Glutamatergic neuron (in vitro differentiated cells): ENCODE data around the gene MND1. TPM values are rescaled to one million over a fixed set of nuclear protein-coding genes. Genes with fewer than 3 reads are reported as not detected.
A peak's percentile ranks its signal among the peaks of the same experiment; 100 is the strongest.

ENCODE experiments used
- DNase-seq: peaks from one replicate; pipeline ENCODE4 v3.0.0; 2022
- H3K27ac Mint-ChIP-seq: one replicate; pipeline ENCODE4 v1.8.0; 2020; ENCODE audit warnings: mild to moderate bottlenecking, mixed read lengths, inconsistent platforms; ENCODE audit not compliant: unreplicated experiment
- H3K27me3 Mint-ChIP-seq: one replicate; pipeline ENCODE4 v1.8.0; 2020; ENCODE audit warnings: mild to moderate bottlenecking, moderate library complexity, mixed read lengths, inconsistent platforms; ENCODE audit not compliant: unreplicated experiment
- H3K36me3 Mint-ChIP-seq: one replicate; pipeline ENCODE4 v1.8.0; 2020; ENCODE audit warnings: mild to moderate bottlenecking, mixed read lengths, inconsistent platforms; ENCODE audit not compliant: unreplicated experiment
- H3K4me1 Mint-ChIP-seq: one replicate; pipeline ENCODE4 v1.8.0; 2020; ENCODE audit warnings: mild to moderate bottlenecking, low read depth, mixed read lengths, inconsistent platforms; ENCODE audit not compliant: unreplicated experiment
- H3K4me3 Mint-ChIP-seq: one replicate; pipeline ENCODE4 v1.8.0; 2020; ENCODE audit warnings: mild to moderate bottlenecking, mixed read lengths, inconsistent platforms; ENCODE audit not compliant: unreplicated experiment
- H3K9me3 Mint-ChIP-seq: one replicate; pipeline ENCODE4 v1.8.0; 2020; ENCODE audit warnings: mild to moderate bottlenecking, moderate library complexity, mixed read lengths, inconsistent platforms; ENCODE audit not compliant: unreplicated experiment
- CTCF ChIP-seq: fragments of 200-600 bp; sonication (generic); IDR thresholded peaks from one replicate; pipeline ENCODE4 v1.5.0; 2021; ENCODE audit not compliant: partially characterized antibody, unreplicated experiment
- total RNA-seq: library from RNA; stranded (reverse); fragmentation: NEBNext Ultra II Directional; extraction: Animal tissue kit (Norgen Biotek cat#: 25700); gene quantifications from one replicate; pipeline ENCODE4 v1.2.1, GENCODE V29; 2021; ENCODE audit not compliant: unreplicated experiment

The MND1 gene
- total RNA-seq, 1 donor from 2014 or later, result 2.0 TPM

- H3K9me3 Mint-ChIP-seq, result no peaks in the 10 kb centered on the region
- H3K27ac Mint-ChIP-seq, result no peak overlapping the region
- DNase-seq, result peak; percentile 25
- peaks cover 5% of the 10 kb centered on the region for H3K4me1 Mint-ChIP-seq
- H3K36me3 Mint-ChIP-seq, result no peaks in the 10 kb centered on the region
- peak overlapping the region; percentile 91 for H3K4me3 Mint-ChIP-seq
- TF ChIP-seq CTCF, result no peak
- H3K27me3 Mint-ChIP-seq, result no peaks in the 10 kb centered on the region
Observed at GRCh38 chr4:153345012-153345981, 809 bp downstream of the MND1 start.

- Mint-ChIP-seq H3K9me3 (no peaks in the 10 kb centered on the region), H3K36me3 (no peaks in the 10 kb centered on the region), H3K4me1 (peaks cover 5% of the 10 kb centered on the region), H3K4me3 (peak overlapping the region; percentile 91), H3K27ac (no peak overlapping the region), H3K27me3 (no peaks in the 10 kb centered on the region)
- TF ChIP-seq CTCF, result no peak
- no peak for DNase-seq
Observed at GRCh38 chr4:153346031-153346430, 1.5 kb downstream of the MND1 start.

- no peaks in the 10 kb centered on the region for H3K36me3 Mint-ChIP-seq
- no peak overlapping the region for H3K4me3 Mint-ChIP-seq
- H3K9me3 Mint-ChIP-seq, result no peaks in the 10 kb centered on the region
- peaks cover 5% of the 10 kb centered on the region for H3K4me1 Mint-ChIP-seq
- no peaks in the 10 kb centered on the region for H3K27me3 Mint-ChIP-seq
- no peak overlapping the region for H3K27ac Mint-ChIP-seq
- DNase-seq, result no peak
- no peak for TF ChIP-seq CTCF
Observed at GRCh38 chr4:153346563-153346962, 2.1 kb downstream of the MND1 start.

GRCh38 chr4:153347117-153347516 is 2.6 kb downstream of the MND1 start:
- Mint-ChIP-seq H3K9me3 (no peaks in the 10 kb centered on the region), H3K27ac (no peak overlapping the region), H3K36me3 (no peaks in the 10 kb centered on the region), H3K27me3 (no peaks in the 10 kb centered on the region), H3K4me3 (no peak overlapping the region), H3K4me1 (peaks cover 5% of the 10 kb centered on the region)
- DNase-seq, result no peak
- TF ChIP-seq CTCF, result no peak

- Mint-ChIP-seq H3K27ac (no peak overlapping the region), H3K9me3 (no peaks in the 10 kb centered on the region), H3K4me3 (no peak overlapping the region), H3K4me1 (peaks cover 5% of the 10 kb centered on the region), H3K27me3 (no peaks in the 10 kb centered on the region), H3K36me3 (no peaks in the 10 kb centered on the region)
- no peak for TF ChIP-seq CTCF
- no peak for DNase-seq
Observed at GRCh38 chr4:153348006-153348405, 3.5 kb downstream of the MND1 start.
